ENCODE data around the gene ARMC10. TPM values are rescaled to one million over a fixed set of nuclear protein-coding genes. Genes with fewer than 3 reads are reported as not detected.

Gene ARMC10
- polyA plus RNA-seq, 6 donors from 2014 or later, result 29.7 to 53.1 (median 38.6) TPM

DNA sequence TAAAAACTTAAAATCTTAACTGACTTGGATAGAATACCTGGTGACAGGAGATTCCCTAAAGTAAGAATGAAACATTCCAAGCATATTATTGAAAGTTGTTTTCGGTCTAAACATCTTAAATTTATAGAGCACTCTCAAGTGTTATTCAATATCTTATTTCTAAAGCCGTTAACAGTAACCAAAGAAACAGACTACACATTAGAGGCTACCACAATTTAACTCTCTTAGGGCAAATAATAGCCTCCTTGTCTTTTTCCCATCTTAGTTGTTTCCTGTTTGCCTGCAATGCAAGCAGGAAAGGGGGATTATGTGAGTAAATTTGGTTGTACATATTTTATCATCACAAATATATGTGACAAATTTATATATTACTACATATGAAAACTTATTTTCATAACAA lies 42.5 kb downstream of the ARMC10 start:
- ATAC-seq (ENCODE audit: low read depth in 2 of 2), result no peak
- no peaks in the 10 kb centered on the region for H3K27me3 Mint-ChIP-seq

DNA sequence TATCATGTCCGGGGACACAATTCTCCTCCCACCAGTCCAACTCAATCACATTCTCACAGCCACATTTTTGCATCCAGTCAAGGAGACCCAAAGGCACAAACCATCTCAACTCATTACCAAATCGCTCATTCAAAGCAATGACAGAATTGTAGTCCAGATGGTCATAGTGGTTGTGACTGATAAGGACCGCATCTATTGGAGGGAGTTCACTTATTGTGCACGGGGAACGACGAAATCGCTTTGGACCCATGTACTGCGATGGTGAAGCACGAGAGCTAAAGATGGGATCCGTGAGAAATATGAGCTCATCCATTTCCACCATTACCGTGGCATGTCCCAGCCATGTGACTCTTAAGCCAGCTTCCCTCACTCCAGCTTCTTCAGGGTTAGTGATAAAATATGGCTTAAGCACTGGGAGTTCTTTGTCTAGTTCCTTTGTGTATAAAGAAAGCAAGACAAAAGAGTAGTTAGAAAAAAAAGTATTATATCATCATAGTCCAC lies 44.9 kb downstream of the ARMC10 start:
- DNase-seq (no peak), ATAC-seq (ENCODE audit: low read depth in 2 of 2) (no peak)
- H3K4me1 Mint-ChIP-seq, result peaks cover 0 to 5% (median 5%) of the 10 kb centered on the region in 3 donors
- no peak overlapping the region for H3K4me3 Mint-ChIP-seq
- no peak overlapping the region for H3K27ac Mint-ChIP-seq
- peaks cover 19 to 21% of the 10 kb centered on the region in 2 donors for H3K36me3 Mint-ChIP-seq
- H3K27me3 Mint-ChIP-seq, result no peaks in the 10 kb centered on the region
- no peaks in the 10 kb centered on the region for H3K9me3 Mint-ChIP-seq

More for the DNA sequence above, 42.5 kb downstream of the ARMC10 start:
- no peak for DNase-seq
- H3K36me3 Mint-ChIP-seq, result peaks cover 21 to 24% of the 10 kb centered on the region in 2 donors
- H3K9me3 Mint-ChIP-seq, result peaks cover 0 to 1% (median 0%) of the 10 kb centered on the region in 7 donors
- H3K27ac Mint-ChIP-seq, result no peak overlapping the region
- H3K4me1 Mint-ChIP-seq, result peaks cover 0 to 3% (median 0%) of the 10 kb centered on the region in 3 donors
- no peak overlapping the region for H3K4me3 Mint-ChIP-seq

DNA sequence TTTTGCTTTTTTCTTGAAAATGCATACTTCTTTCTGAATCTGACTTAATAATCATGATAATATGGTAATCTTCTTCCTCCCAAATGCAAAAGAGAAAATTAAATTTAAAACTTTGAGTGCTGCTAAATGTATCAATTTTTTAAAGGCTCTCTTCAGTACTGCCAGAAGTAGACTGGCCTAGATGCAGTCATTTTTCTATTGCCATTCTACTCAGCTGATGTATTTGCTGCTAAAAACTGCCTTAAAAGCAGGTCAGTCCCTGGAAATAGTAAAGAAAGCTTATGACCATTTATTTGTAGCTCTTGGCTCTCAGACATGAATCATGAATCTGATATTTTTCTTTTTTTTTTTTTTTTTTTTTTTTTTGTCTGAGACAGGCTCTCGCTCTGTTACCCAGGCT lies 45.4 kb downstream of the ARMC10 start:
- Mint-ChIP-seq H3K9me3 (no peaks in the 10 kb centered on the region), H3K36me3 (peaks cover 19 to 21% of the 10 kb centered on the region in 2 donors)

DNA sequence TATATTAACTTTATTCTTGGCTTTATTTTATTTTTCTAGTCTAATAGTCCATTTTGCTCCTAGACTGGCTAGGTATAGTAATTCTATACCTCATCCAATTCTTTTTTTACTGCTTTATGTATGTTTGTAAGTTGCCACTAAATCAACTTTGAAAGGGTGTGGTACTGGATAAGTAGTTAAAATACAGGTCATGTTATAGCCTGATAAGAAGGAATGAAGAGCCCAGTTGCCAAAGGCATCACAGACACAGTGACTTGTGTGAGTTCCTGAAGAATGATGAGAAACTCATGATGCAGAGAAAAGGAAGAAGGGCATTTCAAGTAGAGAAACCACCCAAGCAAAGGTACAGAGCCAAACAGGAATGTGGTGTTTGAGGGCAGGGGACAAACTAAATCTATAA lies 46.7 kb downstream of the ARMC10 start:
- no peak for DNase-seq
- Mint-ChIP-seq H3K4me1 (peaks cover 0 to 5% (median 5%) of the 10 kb centered on the region in 3 donors), H3K9me3 (no peaks in the 10 kb centered on the region), H3K4me3 (no peak overlapping the region), H3K27me3 (no peaks in the 10 kb centered on the region), H3K36me3 (peaks cover 19 to 21% of the 10 kb centered on the region in 2 donors), H3K27ac (peak overlapping the region in 2 of 6 donors; percentile 6 to 50)
- no peak for ATAC-seq (ENCODE audit: low read depth in 2 of 2)

More for the DNA sequence above, 45.4 kb downstream of the ARMC10 start:
- Mint-ChIP-seq H3K4me1 (peaks cover 0 to 5% (median 5%) of the 10 kb centered on the region in 3 donors), H3K27ac (no peak overlapping the region), H3K4me3 (no peak overlapping the region), H3K27me3 (no peaks in the 10 kb centered on the region)
- no peak for ATAC-seq (ENCODE audit: low read depth in 2 of 2)
- DNase-seq, result no peak

DNA sequence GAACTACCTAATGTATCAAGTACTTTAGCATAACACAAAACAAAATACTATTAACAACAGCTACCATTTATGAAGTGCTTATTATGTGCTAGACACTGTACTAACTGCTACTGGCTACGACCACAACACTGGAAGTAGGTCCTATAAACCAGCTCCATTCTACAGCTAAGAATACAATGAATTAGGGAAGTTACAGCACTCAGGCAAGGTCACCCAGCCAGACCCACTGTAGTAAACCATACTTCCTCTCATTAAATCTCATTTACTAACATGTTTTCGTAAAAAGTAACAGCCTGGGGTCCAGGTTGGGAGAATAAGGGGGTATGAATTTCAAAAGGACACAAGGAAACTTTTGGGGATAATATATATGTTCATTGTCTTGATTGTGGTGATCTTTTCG lies 48.6 kb downstream of the ARMC10 start:
- H3K4me1 Mint-ChIP-seq, result peaks cover 2 to 15% (median 13%) of the 10 kb centered on the region in 3 donors
- no peak overlapping the region for H3K4me3 Mint-ChIP-seq
- no peak overlapping the region for H3K27ac Mint-ChIP-seq
- DNase-seq (no peak), ATAC-seq (ENCODE audit: low read depth in 2 of 2) (no peak)
- peaks cover 32 to 37% of the 10 kb centered on the region in 2 donors for H3K36me3 Mint-ChIP-seq
- no peaks in the 10 kb centered on the region for H3K27me3 Mint-ChIP-seq
- no peaks in the 10 kb centered on the region for H3K9me3 Mint-ChIP-seq

DNA sequence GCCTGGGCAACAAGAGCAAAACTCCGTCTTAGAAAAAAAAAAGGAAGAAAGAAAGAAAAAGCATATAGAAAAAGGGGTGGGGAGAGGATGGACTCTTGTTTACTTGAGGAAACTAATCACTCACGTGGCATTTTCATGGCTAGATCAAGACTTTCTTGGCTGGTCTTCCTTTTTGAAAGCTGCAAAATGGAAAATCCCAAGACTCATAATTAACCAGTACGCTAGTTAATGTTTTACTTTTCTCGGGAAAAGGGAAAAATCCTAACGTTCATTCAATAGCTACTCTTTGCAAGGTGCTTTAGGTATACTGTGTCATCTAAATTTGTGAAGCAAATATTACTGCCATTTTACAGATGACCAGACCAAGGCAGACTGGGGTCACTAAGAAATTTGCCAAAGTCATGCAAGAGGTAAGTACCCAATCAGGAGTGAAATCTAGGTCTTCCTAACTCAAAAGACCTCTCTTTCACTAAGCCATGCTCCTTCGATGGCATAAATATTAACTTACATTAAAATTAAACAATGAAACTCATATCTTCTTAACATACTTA lies 49.6 kb downstream of the ARMC10 start:
- Mint-ChIP-seq H3K4me3 (no peak overlapping the region), H3K4me1 (peaks cover 2 to 16% (median 13%) of the 10 kb centered on the region in 3 donors), H3K36me3 (peaks cover 31 to 38% of the 10 kb centered on the region in 2 donors), H3K27ac (peak overlapping the region in 1 of 6 donors; percentile 42), H3K9me3 (no peaks in the 10 kb centered on the region), H3K27me3 (no peaks in the 10 kb centered on the region)
- no peak for ATAC-seq (ENCODE audit: low read depth in 2 of 2)
- no peak for DNase-seq

DNA sequence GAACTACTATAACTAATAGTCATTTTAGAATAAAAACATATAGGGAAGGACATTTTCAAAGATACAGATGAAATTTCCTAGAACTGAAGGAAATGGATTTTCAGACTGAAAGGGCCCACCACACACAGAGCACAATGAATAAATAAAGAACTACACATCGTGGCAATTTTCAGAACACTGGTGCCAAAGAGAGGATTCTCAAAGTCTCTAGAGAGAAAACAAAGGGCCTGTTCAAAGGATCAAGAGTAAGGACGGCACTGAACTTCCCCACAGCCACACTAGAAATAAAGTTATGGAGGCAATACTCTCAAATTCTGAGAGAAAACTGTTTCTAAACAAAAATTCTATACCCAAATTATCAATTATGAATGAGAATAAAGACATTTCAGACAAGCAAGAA lies 52.1 kb downstream of the ARMC10 start:
- Mint-ChIP-seq H3K4me3 (no peak overlapping the region), H3K36me3 (peaks cover 21 to 27% of the 10 kb centered on the region in 2 donors), H3K9me3 (no peaks in the 10 kb centered on the region), H3K4me1 (peaks cover 13 to 28% (median 24%) of the 10 kb centered on the region in 3 donors), H3K27ac (peak overlapping the region in 2 of 6 donors; percentile 25 to 56), H3K27me3 (no peaks in the 10 kb centered on the region)
- DNase-seq, result no peak
- ATAC-seq (ENCODE audit: low read depth in 2 of 2), result no peak

DNA sequence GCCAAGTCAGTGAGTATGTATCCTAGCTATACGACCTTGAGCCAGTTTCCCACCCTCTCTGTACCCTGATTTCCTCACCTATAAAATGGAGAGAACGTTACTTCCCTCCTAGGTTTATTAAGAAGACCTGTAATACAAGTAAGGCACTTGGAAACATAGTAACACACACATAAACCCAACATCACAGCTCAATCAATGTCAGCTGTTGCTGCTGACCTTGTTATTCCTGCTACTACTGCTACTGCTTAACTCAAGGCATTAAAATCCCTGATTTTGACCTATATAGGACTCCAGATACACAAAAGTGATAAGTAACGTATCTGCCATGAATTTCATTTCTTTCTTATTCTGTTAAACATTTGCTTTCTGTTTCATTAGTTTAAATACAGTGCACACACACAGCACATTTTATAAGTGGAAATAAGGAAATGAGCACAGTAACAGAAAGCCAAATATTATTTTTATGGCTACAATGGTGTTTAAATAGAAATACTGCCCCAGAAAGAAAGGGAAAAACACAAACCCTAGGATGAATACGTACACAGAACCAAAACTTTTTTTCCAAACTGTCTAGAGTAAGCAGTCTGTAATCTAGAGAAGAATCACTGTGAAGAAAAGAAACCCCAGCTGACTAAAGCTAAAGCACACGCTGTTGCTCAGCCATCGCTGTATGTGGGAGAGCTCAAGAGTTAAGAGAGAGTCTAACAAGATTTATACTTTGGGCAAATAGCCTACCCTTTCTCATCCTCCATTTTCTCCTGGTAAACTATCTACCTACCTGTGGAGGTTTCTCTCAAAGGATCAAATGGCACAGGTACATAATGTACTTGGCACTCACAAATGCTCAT lies 55.0 kb downstream of the ARMC10 start:
- Mint-ChIP-seq H3K4me3 (no peak overlapping the region), H3K27ac (peak overlapping the region in 1 of 6 donors; percentile 58), H3K36me3 (peaks cover 17 to 19% of the 10 kb centered on the region in 2 donors), H3K27me3 (no peaks in the 10 kb centered on the region), H3K9me3 (no peaks in the 10 kb centered on the region), H3K4me1 (peaks cover 27 to 38% (median 33%) of the 10 kb centered on the region in 3 donors)
- DNase-seq (no peak), ATAC-seq (ENCODE audit: low read depth in 2 of 2) (no peak)

DNA sequence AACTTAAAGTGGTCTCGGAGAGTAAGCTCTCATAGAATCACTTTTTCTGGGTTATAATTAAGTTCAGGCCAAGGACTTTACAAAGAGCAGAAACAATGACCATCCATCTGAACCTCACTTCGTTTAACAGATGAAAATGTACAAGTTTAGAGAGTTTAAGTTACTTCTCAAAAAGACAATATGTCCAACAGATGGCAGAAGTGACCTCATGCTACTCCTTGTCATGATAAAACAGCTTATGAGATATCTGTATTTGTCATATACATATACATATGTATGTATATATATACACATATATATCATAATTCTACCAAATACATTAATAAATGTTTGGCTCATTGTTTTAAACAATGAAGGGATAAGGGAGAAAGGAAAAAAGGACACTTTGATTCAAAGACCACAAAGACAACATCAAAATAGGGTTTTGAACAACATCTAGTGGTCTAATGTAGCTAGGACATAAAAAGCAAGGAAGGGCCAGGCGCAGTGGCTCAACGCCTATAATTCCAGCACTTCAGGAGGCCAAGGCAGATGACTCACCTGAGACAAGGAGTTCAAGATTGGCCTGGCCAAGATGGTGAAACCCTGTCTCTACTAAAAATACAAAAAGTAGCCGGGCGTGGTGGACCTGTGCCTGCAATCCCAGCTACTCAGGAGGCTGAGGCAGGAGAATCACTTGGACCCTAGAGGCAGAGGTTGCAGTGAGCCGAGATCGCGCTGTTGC lies 56.1 kb downstream of the ARMC10 start:
- Mint-ChIP-seq H3K27me3 (no peaks in the 10 kb centered on the region), H3K27ac (no peak overlapping the region), H3K36me3 (peaks cover 17 to 19% of the 10 kb centered on the region in 2 donors), H3K4me3 (no peak overlapping the region), H3K4me1 (peaks cover 27 to 38% (median 33%) of the 10 kb centered on the region in 3 donors), H3K9me3 (no peaks in the 10 kb centered on the region)
- DNase-seq (no peak), ATAC-seq (ENCODE audit: low read depth in 2 of 2) (no peak)

DNA sequence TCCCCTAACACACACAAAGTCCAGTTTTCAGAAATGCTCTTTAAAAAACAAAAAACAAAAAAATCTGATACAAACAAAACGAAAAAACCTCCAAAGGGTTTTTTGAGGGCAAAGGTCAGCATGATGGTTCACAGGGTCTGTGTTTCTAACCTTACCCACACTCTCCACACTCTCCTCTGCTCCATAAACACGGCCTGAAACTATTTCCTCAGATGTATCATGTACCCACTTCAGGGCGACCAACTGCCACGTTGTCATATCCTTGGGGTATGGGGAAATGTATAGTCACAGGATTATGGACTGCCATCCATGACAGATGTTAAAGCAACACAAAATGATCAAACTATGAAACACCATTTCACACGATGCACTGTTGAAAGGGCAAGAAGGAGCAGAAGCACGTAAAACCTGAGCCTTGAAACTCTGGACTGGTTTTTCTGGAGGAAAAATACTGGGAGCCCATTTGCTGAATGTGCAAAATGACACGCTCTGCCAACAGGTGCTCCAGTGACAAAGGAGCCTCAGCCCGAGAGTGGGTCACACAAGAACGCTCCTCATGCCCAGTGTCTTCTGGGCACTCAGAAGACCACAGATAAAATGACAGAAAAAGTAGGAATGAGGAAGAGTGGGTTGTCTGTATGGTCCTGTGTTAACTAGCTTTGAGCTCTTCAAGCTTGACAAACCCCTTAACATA lies 58.2 kb downstream of the ARMC10 start:
- Mint-ChIP-seq H3K9me3 (no peaks in the 10 kb centered on the region), H3K36me3 (peaks cover 4 to 10% of the 10 kb centered on the region in 2 donors), H3K27ac (peak overlapping the region in 2 of 6 donors; percentile 5 to 42), H3K4me3 (peak overlapping the region in 1 of 8 donors; percentile 1), H3K4me1 (peaks cover 25 to 31% (median 27%) of the 10 kb centered on the region in 3 donors), H3K27me3 (no peaks in the 10 kb centered on the region)
- ATAC-seq (ENCODE audit: low read depth in 2 of 2) (no peak), DNase-seq (no peak)

DNA sequence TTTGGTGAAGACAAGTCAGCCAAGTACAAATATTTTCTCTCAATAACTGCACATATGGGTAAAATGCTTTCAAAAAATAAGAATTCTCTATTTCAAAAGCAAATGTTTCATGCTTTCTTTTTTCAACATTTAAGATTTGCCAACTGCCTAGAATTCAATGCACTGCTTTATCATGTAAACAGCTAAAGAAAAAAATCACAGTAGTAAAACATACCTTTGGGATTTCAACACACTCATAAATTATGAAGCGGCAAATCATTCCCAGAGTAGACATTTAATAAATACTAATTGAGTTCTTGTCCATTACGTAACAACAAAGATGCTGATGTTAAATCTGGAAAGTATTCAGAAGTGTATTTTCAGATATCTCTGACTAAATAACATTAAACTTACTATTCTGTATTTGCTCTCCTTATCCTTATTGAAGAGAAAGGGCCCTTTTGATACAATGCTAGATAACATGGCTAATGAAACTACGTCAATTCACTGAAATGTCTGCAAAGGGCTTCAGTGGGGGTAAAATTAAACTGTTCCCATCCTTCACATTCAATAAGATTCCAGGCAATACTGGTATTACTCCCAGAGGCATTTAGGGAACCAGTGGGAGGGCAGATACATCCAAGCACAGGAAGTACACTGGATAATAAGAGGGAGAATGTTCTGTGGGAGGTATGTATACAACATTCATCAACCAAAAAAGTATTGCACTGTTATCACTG lies 60.1 kb downstream of the ARMC10 start:
- no peak overlapping the region for H3K4me3 Mint-ChIP-seq
- ATAC-seq (ENCODE audit: low read depth in 2 of 2) (no peak), DNase-seq (no peak)
- peaks cover 0 to 4% of the 10 kb centered on the region in 2 donors for H3K36me3 Mint-ChIP-seq
- no peaks in the 10 kb centered on the region for H3K27me3 Mint-ChIP-seq
- H3K9me3 Mint-ChIP-seq, result no peaks in the 10 kb centered on the region
- peaks cover 18 to 26% (median 21%) of the 10 kb centered on the region in 3 donors for H3K4me1 Mint-ChIP-seq
- H3K27ac Mint-ChIP-seq, result no peak overlapping the region

DNA sequence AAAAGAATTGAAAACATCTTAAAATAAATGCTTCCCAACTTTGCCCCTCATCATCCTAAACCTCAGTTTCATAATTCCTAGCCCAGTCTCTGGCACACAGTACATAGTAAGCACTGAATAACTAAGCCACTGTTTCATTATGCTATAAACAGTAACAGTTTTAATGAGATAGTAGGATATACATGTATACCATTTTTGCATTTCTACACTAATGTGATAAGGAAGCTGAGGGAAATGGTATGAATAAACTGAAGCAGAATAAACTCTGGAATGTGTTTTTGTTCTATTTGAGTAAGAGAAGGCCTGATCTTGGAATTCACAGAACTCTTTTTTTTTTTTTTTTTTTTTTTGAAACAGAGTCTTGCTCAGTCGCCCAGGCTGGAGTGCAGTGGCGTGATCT lies 65.1 kb downstream of the ARMC10 start:
- no peak for DNase-seq
- H3K27me3 Mint-ChIP-seq, result no peaks in the 10 kb centered on the region
- H3K9me3 Mint-ChIP-seq, result no peaks in the 10 kb centered on the region
- H3K4me1 Mint-ChIP-seq, result peaks cover 0 to 11% (median 5%) of the 10 kb centered on the region in 3 donors
- no peak overlapping the region for H3K27ac Mint-ChIP-seq
- no peak overlapping the region for H3K4me3 Mint-ChIP-seq
- ATAC-seq (ENCODE audit: low read depth in 2 of 2), result no peak
- peaks cover 0 to 6% of the 10 kb centered on the region in 2 donors for H3K36me3 Mint-ChIP-seq

All from naive B cell (primary cell).